Measurements from ENCODE around the gene BTNL9. TPM values are rescaled to one million over a fixed set of nuclear protein-coding genes. Genes with fewer than 3 reads are reported as not detected.
"Not testable (repeated sequence)": the region's sequence is repeated elsewhere in the genome, so short reads cannot be mapped to it uniquely, and the experiment has no call there.

The BTNL9 gene
- total RNA-seq, 5 donors from 2014 or later (not counting 1 experiment from before 2014, with no cell fraction given), result 0.41 to 0.95 (median 0.66) TPM; not detected in 2

DNA sequence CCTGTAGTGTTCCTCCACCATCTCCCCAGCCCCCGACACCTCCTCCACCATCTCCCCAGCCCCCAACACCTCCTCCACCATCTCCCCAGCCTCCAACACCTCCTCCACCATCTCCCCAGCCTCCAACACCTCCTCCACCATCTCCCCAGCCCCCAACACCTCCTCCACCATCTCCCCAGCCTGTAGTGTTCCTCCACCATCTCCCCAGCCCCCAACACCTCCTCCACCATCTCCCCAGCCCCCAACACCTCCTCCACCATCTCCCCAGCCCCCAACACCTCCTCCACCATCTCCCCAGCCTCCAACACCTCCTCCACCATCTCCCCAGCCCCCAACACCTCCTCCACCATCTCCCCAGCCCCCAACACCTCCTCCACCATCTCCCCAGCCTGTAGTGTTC, 5.8 kb downstream of the BTNL9 start:
- H3K27ac ChIP-seq (ENCODE audit: low read length); POLR2A ChIA-PET; H3K4me3 ChIP-seq (ENCODE audit: control insufficient read depth in 1 of 2, extremely low read depth in 1 of 2, low read length in 1 of 2); H3K36me3 ChIP-seq (ENCODE audit: control insufficient read depth in 2 of 2, extremely low read depth in 1 of 2, insufficient read depth in 1 of 2, low read length in 1 of 2); H3K9me3 ChIP-seq; H3K9me3 Mint-ChIP-seq; H3K4me1 ChIP-seq (ENCODE audit: control insufficient read depth in 1 of 2, extremely low read depth in 1 of 2, insufficient read depth in 2 of 2, low read length in 2 of 2); CTCF ChIA-PET; H3K4me1 Mint-ChIP-seq; H3K27ac Mint-ChIP-seq; H3K4me3 Mint-ChIP-seq; H3K36me3 Mint-ChIP-seq; ATAC-seq (replicated peaks in 1 of 4); DNase-seq: not testable (repeated sequence)
- peaks cover 51 to 58% of the 10 kb centered on the region in 2 donors for H3K27me3 Mint-ChIP-seq
- 0% methylated on average over 1 of the region's 1 CpG for WGBS (ENCODE audit: insufficient coverage)
- peaks cover 2 to 76% of the 10 kb centered on the region in 2 experiments for H3K27me3 ChIP-seq (replicated peaks in 1 of 2; ENCODE audit: control insufficient read depth in 2 of 2, extremely low read depth in 1 of 2, insufficient read depth in 2 of 2, low read length in 1 of 2)

GRCh38 chr5:181047288-181047687, 7.2 kb downstream of the BTNL9 start:
- DNase-seq, result no peak
- Histone ChIP-seq H3K27me3 (replicated peaks in 1 of 2; ENCODE audit: control insufficient read depth in 2 of 2, extremely low read depth in 1 of 2, insufficient read depth in 2 of 2, low read length in 1 of 2) (peaks cover 5 to 77% of the 10 kb centered on the region in 2 experiments), H3K4me1 (ENCODE audit: control insufficient read depth in 1 of 2, extremely low read depth in 1 of 2, insufficient read depth in 2 of 2, low read length in 2 of 2) (peaks cover 0 to under 1% of the 10 kb centered on the region in 2 experiments), H3K27ac (ENCODE audit: low read length) (no peak overlapping the region), H3K9me3 (no peaks in the 10 kb centered on the region), H3K4me3 (ENCODE audit: control insufficient read depth in 1 of 2, extremely low read depth in 1 of 2, low read length in 1 of 2) (no peak overlapping the region), H3K36me3 (ENCODE audit: control insufficient read depth in 2 of 2, extremely low read depth in 1 of 2, insufficient read depth in 1 of 2, low read length in 1 of 2) (no peaks in the 10 kb centered on the region)
- Mint-ChIP-seq H3K4me3 (no peak overlapping the region), H3K4me1 (peaks cover 4 to 6% (median 5%) of the 10 kb centered on the region in 3 donors), H3K9me3 (no peaks in the 10 kb centered on the region), H3K36me3 (no peaks in the 10 kb centered on the region), H3K27me3 (peaks cover 50 to 58% of the 10 kb centered on the region in 2 donors), H3K27ac (no peak overlapping the region)
- POLR2A ChIA-PET, result no interaction called here
- no CpG with 5 or more reads among the region's 2 CpGs for WGBS (ENCODE audit: insufficient coverage)
- CTCF ChIA-PET, result no interaction called here
- no peak for ATAC-seq (replicated peaks in 1 of 4)

DNA sequence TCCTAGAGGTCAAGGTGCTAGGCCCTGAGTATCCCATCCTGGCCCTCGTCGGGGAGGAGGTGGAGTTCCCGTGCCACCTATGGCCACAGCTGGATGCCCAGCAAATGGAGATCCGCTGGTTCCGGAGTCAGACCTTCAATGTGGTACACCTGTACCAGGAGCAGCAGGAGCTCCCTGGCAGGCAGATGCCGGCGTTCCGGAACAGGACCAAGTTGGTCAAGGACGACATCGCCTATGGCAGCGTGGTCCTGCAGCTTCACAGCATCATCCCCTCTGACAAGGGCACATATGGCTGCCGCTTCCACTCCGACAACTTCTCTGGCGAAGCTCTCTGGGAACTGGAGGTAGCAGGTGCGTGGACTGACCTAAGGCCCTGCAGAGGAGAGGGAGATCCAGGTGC, 7.9 kb downstream of the BTNL9 start:
- H3K27ac ChIP-seq (ENCODE audit: low read length), result no peak overlapping the region
- no peaks in the 10 kb centered on the region for H3K36me3 Mint-ChIP-seq
- H3K9me3 Mint-ChIP-seq, result no peaks in the 10 kb centered on the region
- WGBS (ENCODE audit: insufficient coverage), result 89% methylated on average over 11 of the region's 15 CpGs
- H3K27ac Mint-ChIP-seq, result no peak overlapping the region
- no peak for ATAC-seq (replicated peaks in 1 of 4)
- H3K9me3 ChIP-seq, result no peaks in the 10 kb centered on the region
- no peak for DNase-seq
- POLR2A ChIA-PET, result no interaction called here
- H3K27me3 Mint-ChIP-seq, result peaks cover 46 to 56% of the 10 kb centered on the region in 2 donors
- H3K4me1 ChIP-seq (ENCODE audit: control insufficient read depth in 1 of 2, extremely low read depth in 1 of 2, insufficient read depth in 2 of 2, low read length in 2 of 2), result peaks cover 0 to 4% of the 10 kb centered on the region in 2 experiments
- no peak overlapping the region for H3K4me3 ChIP-seq (ENCODE audit: control insufficient read depth in 1 of 2, extremely low read depth in 1 of 2, low read length in 1 of 2)
- no peaks in the 10 kb centered on the region for H3K36me3 ChIP-seq (ENCODE audit: control insufficient read depth in 2 of 2, extremely low read depth in 1 of 2, insufficient read depth in 1 of 2, low read length in 1 of 2)
- H3K4me1 Mint-ChIP-seq, result peaks cover 6 to 8% (median 6%) of the 10 kb centered on the region in 3 donors
- H3K27me3 ChIP-seq (replicated peaks in 1 of 2; ENCODE audit: control insufficient read depth in 2 of 2, extremely low read depth in 1 of 2, insufficient read depth in 2 of 2, low read length in 1 of 2), result peaks cover 5 to 74% of the 10 kb centered on the region in 2 experiments
- CTCF ChIA-PET, result no interaction called here
- no peak overlapping the region for H3K4me3 Mint-ChIP-seq

DNA sequence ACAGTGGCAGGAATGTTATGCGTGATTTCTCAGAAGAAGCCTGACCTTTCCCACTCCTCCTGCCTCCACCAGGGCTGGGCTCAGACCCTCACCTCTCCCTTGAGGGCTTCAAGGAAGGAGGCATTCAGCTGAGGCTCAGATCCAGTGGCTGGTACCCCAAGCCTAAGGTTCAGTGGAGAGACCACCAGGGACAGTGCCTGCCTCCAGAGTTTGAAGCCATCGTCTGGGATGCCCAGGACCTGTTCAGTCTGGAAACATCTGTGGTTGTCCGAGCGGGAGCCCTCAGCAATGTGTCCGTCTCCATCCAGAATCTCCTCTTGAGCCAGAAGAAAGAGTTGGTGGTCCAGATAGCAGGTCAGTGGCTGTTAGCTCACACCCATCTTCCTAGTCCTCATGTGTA, 9.9 kb downstream of the BTNL9 start:
- H3K27me3 Mint-ChIP-seq, result peaks cover 58 to 60% of the 10 kb centered on the region in 2 donors
- no peak for ATAC-seq (replicated peaks in 1 of 4)
- no peak for DNase-seq
- H3K9me3 Mint-ChIP-seq, result no peaks in the 10 kb centered on the region
- Histone ChIP-seq H3K27me3 (replicated peaks in 1 of 2; ENCODE audit: control insufficient read depth in 2 of 2, extremely low read depth in 1 of 2, insufficient read depth in 2 of 2, low read length in 1 of 2) (peaks cover 5 to 71% of the 10 kb centered on the region in 2 experiments), H3K9me3 (no peaks in the 10 kb centered on the region), H3K4me1 (ENCODE audit: control insufficient read depth in 1 of 2, extremely low read depth in 1 of 2, insufficient read depth in 2 of 2, low read length in 2 of 2) (peaks cover 0 to 14% of the 10 kb centered on the region in 2 experiments), H3K27ac (ENCODE audit: low read length) (no peak overlapping the region), H3K36me3 (ENCODE audit: control insufficient read depth in 2 of 2, extremely low read depth in 1 of 2, insufficient read depth in 1 of 2, low read length in 1 of 2) (no peaks in the 10 kb centered on the region), H3K4me3 (ENCODE audit: control insufficient read depth in 1 of 2, extremely low read depth in 1 of 2, low read length in 1 of 2) (no peak overlapping the region)
- H3K4me1 Mint-ChIP-seq, result peaks cover 17 to 21% (median 20%) of the 10 kb centered on the region in 3 donors
- H3K36me3 Mint-ChIP-seq, result no peaks in the 10 kb centered on the region
- ChIA-PET POLR2A (no interaction called here), CTCF (no interaction called here)
- no peak overlapping the region for H3K4me3 Mint-ChIP-seq
- WGBS (ENCODE audit: insufficient coverage), result 86% methylated on average over 1 of the region's 5 CpGs
- no peak overlapping the region for H3K27ac Mint-ChIP-seq

- Mint-ChIP-seq H3K4me1 (peaks cover 17 to 21% (median 20%) of the 10 kb centered on the region in 3 donors), H3K4me3 (peak overlapping the region; percentile 66 to 81 (median 76)), H3K9me3 (no peaks in the 10 kb centered on the region), H3K36me3 (no peaks in the 10 kb centered on the region), H3K27ac (no peak overlapping the region), H3K27me3 (peaks cover 73 to 79% of the 10 kb centered on the region in 2 donors)
- Histone ChIP-seq H3K27me3 (replicated peaks in 1 of 2; ENCODE audit: control insufficient read depth in 2 of 2, extremely low read depth in 1 of 2, insufficient read depth in 2 of 2, low read length in 1 of 2) (peaks cover 11 to 66% of the 10 kb centered on the region in 2 experiments), H3K36me3 (ENCODE audit: control insufficient read depth in 2 of 2, extremely low read depth in 1 of 2, insufficient read depth in 1 of 2, low read length in 1 of 2) (no peaks in the 10 kb centered on the region), H3K4me3 (ENCODE audit: control insufficient read depth in 1 of 2, extremely low read depth in 1 of 2, low read length in 1 of 2) (peak overlapping the region in 1 of 2 donors; percentile 45), H3K9me3 (no peaks in the 10 kb centered on the region), H3K4me1 (ENCODE audit: control insufficient read depth in 1 of 2, extremely low read depth in 1 of 2, insufficient read depth in 2 of 2, low read length in 2 of 2) (peaks cover 0 to 14% of the 10 kb centered on the region in 2 experiments), H3K27ac (ENCODE audit: low read length) (no peak overlapping the region)
- DNase-seq (no peak), ATAC-seq (replicated peaks in 1 of 4) (no peak)
- ChIA-PET POLR2A (no interaction called here), CTCF (no interaction called here)
- WGBS (ENCODE audit: insufficient coverage), result 30% methylated on average over 23 of the region's 27 CpGs
Observed at GRCh38 chr5:181051841-181052671, 12.0 kb downstream of the BTNL9 start.

GRCh38 chr5:181052672-181053487, 12.8 kb downstream of the BTNL9 start:
- Histone ChIP-seq H3K27ac (ENCODE audit: low read length) (no peak overlapping the region), H3K4me3 (ENCODE audit: control insufficient read depth in 1 of 2, extremely low read depth in 1 of 2, low read length in 1 of 2) (peak overlapping the region; percentile 15 to 70), H3K36me3 (ENCODE audit: control insufficient read depth in 2 of 2, extremely low read depth in 1 of 2, insufficient read depth in 1 of 2, low read length in 1 of 2) (no peaks in the 10 kb centered on the region), H3K9me3 (no peaks in the 10 kb centered on the region), H3K27me3 (replicated peaks in 1 of 2; ENCODE audit: control insufficient read depth in 2 of 2, extremely low read depth in 1 of 2, insufficient read depth in 2 of 2, low read length in 1 of 2) (peaks cover 11 to 66% of the 10 kb centered on the region in 2 experiments), H3K4me1 (ENCODE audit: control insufficient read depth in 1 of 2, extremely low read depth in 1 of 2, insufficient read depth in 2 of 2, low read length in 2 of 2) (peaks cover 0 to 14% of the 10 kb centered on the region in 2 experiments)
- CTCF ChIA-PET, result no interaction called here
- POLR2A ChIA-PET, result no interaction called here
- no peaks in the 10 kb centered on the region for H3K9me3 Mint-ChIP-seq
- WGBS (ENCODE audit: insufficient coverage), result 2% methylated on average over 116 of the region's 120 CpGs
- no peaks in the 10 kb centered on the region for H3K36me3 Mint-ChIP-seq
- H3K4me1 Mint-ChIP-seq, result peaks cover 17 to 21% (median 20%) of the 10 kb centered on the region in 3 donors
- no peak overlapping the region for H3K27ac Mint-ChIP-seq
- peak in 3 of 4 experiments; percentile 46 to 59 (median 55) for ATAC-seq (replicated peaks in 1 of 4)
- H3K27me3 Mint-ChIP-seq, result peaks cover 75 to 80% of the 10 kb centered on the region in 2 donors
- peak in 6 of 35 experiments; percentile 5 to 21 (median 7) for DNase-seq
- H3K4me3 Mint-ChIP-seq, result peak overlapping the region; percentile 66 to 81 (median 76)
